Activated CD8-positive, alpha-beta T cell treated with anti-CD3 and anti-CD28 coated beads, Interleukin-2, amount 10 ng/mL, durations not matched to agents 7 days and 5 days (primary cell): Measurements from ENCODE around the gene APOBEC3G. TPM values are rescaled to one million over a fixed set of nuclear protein-coding genes. Genes with fewer than 3 reads are reported as not detected.
A peak's percentile ranks its signal among the peaks of the same experiment; 100 is the strongest.

Experiments
- ATAC-seq: fragments of 150-1000 bp; cut with Tn5 transposase; one replicate; pipeline ENCODE4 v1.10.0; 2021; ENCODE audit warnings: moderate library complexity
- CTCF ChIA-PET: fragments of 350-600 bp; sonication (Branson Sonifier 250); formaldehyde crosslinking; loops from one replicate; lab custom pipeline; 2021; ENCODE audit warnings: antibody characterized with exemption; lab: Charles Lee
- POLR2A ChIA-PET: fragments of 350-600 bp; sonication (Branson Sonifier 250); formaldehyde crosslinking; loops from one replicate; lab custom pipeline; 2021; ENCODE audit warnings: antibody characterized with exemption; lab: Charles Lee
- DNase-seq: peaks from one replicate; pipeline ENCODE4 v3.0.0-alpha.2; 2020
- H3K27ac Mint-ChIP-seq: one replicate; pipeline ENCODE4 v1.8.0; 2021; ENCODE audit warnings: mild to moderate bottlenecking, mixed read lengths
- H3K27me3 Mint-ChIP-seq: one replicate; pipeline ENCODE4 v1.8.0; 2021; ENCODE audit warnings: low read depth, mixed read lengths
- H3K36me3 Mint-ChIP-seq: one replicate; pipeline ENCODE4 v1.8.0; 2021; ENCODE audit warnings: low read depth, mixed read lengths
- H3K4me1 Mint-ChIP-seq: one replicate; pipeline ENCODE4 v1.8.0; 2021; ENCODE audit warnings: low read depth, mixed read lengths
- H3K4me3 Mint-ChIP-seq: one replicate; pipeline ENCODE4 v1.8.0; 2021; ENCODE audit warnings: mild to moderate bottlenecking, mixed read lengths
- H3K9me3 Mint-ChIP-seq: one replicate; pipeline ENCODE4 v1.8.0; 2022; ENCODE audit warnings: mixed read lengths; ENCODE audit not compliant: insufficient read depth
- total RNA-seq, 2 experiments: library from RNA; stranded (reverse); gene quantifications; one replicate each; pipeline ENCODE4 v1.2.3, GENCODE V29; 2021

APOBEC3G gene
- total RNA-seq, 2 experiments from 2014 or later, result 134 to 138 TPM

DNA sequence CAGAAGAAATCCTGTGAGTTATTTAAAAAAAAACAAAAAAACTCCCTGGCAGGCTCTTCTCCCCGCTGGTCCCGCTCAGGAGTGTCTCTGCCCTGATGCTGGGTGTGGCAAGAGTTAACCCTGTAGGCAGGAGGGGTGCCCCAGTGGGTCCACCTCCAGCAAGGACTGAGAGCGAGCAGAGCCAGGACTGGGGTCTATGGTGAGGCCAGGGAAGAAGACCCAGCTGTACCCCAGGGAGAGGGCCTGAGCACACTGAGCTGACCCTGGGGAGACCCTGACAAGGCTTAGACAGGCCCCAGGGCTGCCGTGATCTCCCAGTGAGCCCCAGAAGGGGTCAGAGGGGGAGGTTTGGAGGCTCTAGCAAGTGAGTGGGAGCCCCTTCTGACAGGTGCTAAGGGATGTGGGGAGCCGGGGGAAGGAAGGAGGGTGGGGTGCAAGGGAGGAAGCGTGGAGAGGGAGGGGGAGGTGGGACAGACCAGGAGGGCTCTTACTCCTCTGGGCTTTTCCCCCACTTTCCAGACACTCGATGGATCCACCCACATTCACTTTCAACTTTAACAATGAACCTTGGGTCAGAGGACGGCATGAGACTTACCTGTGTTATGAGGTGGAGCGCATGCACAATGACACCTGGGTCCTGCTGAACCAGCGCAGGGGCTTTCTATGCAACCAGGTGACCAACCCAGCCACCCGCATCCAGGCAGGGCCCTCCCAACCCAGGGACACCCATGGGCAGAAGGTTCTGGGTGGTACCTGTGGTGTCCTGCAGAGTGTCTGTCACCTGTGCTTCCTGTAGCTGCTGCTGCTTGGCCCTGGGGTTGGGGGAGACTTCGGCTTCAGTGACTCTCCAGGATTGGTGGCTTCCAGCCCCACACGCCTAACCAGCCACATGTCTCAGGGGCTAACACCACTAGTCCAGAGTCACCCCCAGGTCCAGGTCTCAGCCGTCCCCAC lies 6.4 kb downstream of the APOBEC3G start:
- ChIA-PET CTCF (no interaction called here), POLR2A (no interaction called here)
- H3K27ac Mint-ChIP-seq, result peak overlapping the region; percentile 84
- H3K9me3 Mint-ChIP-seq, result no peaks in the 10 kb centered on the region
- ATAC-seq (no peak), DNase-seq (no peak)
- no peak overlapping the region for H3K4me3 Mint-ChIP-seq
- peaks cover 84% of the 10 kb centered on the region for H3K4me1 Mint-ChIP-seq
- H3K36me3 Mint-ChIP-seq, result peaks cover 83% of the 10 kb centered on the region
- no peaks in the 10 kb centered on the region for H3K27me3 Mint-ChIP-seq

DNA sequence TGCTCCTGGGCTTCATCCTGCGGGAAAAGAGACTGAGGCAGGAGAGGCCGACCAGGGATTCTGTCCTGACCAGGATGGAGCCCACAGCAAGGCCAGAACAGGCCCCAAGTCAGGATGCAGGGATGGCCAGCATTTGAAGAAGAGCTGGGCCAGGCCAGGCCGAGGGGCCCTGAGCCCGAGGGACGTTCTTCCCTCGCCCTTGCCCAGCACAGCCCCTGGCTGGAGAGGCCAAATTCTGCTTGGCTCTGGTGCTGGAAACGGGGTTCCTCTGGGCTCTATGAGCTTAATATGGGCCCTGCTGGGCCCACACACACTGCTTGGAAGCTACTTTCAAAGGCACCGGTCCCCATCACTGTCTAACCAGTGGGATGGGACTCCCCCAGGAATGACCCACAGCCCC lies 7.6 kb downstream of the APOBEC3G start:
- Mint-ChIP-seq H3K27ac (peak overlapping the region; percentile 60), H3K36me3 (peaks cover 82% of the 10 kb centered on the region), H3K4me3 (no peak overlapping the region), H3K4me1 (peaks cover 92% of the 10 kb centered on the region), H3K9me3 (no peaks in the 10 kb centered on the region), H3K27me3 (no peaks in the 10 kb centered on the region)
- DNase-seq, result no peak
- ChIA-PET CTCF (no interaction called here), POLR2A (interaction anchor here (0.7 to 1.4 kb wide), 3 partner anchors 13 to 307 kb away, joined by 3 to 4 read pairs (median 3); partner anchors contain the start of gene APOBEC3H)
- ATAC-seq, result no peak

DNA sequence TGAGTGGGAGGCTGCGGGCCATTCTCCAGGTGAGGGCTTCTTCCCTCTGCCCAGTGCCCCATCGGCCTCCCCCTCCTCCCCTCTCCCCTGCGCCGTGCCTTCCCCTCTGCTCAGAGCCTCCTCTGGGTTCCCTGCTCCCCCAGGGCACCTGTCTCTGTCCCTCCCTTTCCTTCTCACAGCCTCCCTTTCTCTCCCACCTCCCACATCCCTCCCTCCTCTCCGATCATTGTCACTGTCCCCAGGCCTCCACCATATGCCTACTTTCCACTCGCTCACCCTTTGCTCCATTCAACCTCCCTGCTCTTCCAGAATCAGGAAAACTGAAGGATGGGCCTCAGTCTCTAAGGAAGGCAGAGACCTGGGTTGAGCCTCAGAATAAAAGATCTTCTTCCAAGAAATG lies 10.0 kb downstream of the APOBEC3G start:
- Mint-ChIP-seq H3K36me3 (peaks cover 76% of the 10 kb centered on the region), H3K4me3 (no peak overlapping the region), H3K4me1 (peaks cover 94% of the 10 kb centered on the region), H3K27ac (peak overlapping the region; percentile 94), H3K27me3 (no peaks in the 10 kb centered on the region), H3K9me3 (no peaks in the 10 kb centered on the region)
- CTCF ChIA-PET, result no interaction called here
- POLR2A ChIA-PET, result interaction anchor here (2.2 kb wide), 1 partner anchor 12 kb away, joined by 8 read pairs; no protein-coding TSS in a partner anchor
- ATAC-seq (no peak), DNase-seq (no peak)

DNA sequence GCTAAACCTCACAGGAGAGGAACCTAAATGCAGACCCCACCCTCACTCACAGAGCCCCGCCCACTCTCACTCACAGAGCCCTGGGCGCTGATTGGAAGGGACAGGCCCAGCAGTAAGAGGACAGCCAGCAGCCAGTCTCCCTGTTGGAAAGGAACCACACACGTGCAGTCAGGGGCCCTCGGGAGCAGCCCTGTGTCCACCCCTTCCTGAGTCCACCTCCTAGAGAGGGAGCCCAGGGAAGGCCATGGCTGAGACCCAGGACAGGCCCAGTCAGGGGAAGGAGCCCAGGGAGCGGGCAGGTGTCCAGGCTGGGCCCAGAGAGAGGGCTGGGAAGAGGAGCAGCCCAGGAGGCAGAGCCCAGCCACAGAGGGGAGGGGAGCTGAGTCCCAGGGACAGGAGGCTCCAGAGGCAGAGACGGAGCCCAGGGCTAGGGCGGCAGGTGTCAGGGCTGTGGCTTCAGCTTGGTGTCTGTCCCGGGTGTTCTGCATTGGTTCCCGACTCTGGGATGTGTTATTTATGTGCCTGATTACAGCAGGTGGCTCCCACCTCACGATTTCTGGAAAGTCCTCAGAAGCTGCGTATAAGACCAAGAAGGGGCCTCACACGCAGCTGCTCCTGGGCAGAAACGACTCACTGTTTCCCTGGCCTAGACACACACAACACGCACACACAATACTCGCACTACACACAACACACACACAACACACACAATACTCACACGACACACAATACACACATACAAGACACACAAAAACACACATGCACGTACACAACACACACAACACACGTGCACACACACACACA lies 11.0 kb downstream of the APOBEC3G start:
- Mint-ChIP-seq H3K36me3 (peaks cover 69% of the 10 kb centered on the region), H3K9me3 (no peaks in the 10 kb centered on the region), H3K27ac (peak overlapping the region; percentile 100), H3K4me1 (peaks cover 94% of the 10 kb centered on the region), H3K27me3 (no peaks in the 10 kb centered on the region), H3K4me3 (no peak overlapping the region)
- POLR2A ChIA-PET, result interaction anchor here (1.0 to 2.2 kb wide), 5 partner anchors 9 to 383 kb away, joined by 3 to 8 read pairs (median 3); partner anchors contain the start of genes APOBEC3H and GTPBP1
- ATAC-seq (no peak), DNase-seq (no peak)
- CTCF ChIA-PET, result interaction anchor here (1.1 to 2.5 kb wide), 4 partner anchors 8 to 441 kb away, joined by 3 to 6 read pairs (median 5); no protein-coding TSS in a partner anchor

DNA sequence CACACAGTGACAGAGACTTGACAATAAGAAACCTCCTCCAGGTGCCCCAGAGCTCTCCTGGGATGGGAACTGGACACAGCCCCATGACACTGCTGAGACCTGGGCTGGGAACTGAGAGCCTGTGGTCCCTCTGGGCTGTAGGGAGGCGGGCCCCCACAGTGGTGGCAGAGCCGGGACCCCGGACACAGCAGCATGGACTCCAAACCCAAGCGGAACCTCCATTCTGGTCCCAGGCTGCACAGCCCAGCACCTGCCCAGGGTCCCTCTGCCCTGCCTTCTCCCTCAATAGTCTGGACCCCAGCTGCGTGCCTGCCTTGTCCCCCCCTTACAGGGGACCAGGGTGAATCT lies 11.6 kb downstream of the APOBEC3G start:
- Mint-ChIP-seq H3K27me3 (no peaks in the 10 kb centered on the region), H3K9me3 (no peaks in the 10 kb centered on the region), H3K4me1 (peaks cover 93% of the 10 kb centered on the region), H3K4me3 (no peak overlapping the region), H3K36me3 (peaks cover 63% of the 10 kb centered on the region), H3K27ac (peak overlapping the region; percentile 100)
- DNase-seq, result no peak
- CTCF ChIA-PET, result interaction anchor here (1.1 to 2.5 kb wide), 5 partner anchors 9 to 440 kb away, joined by 3 to 7 read pairs (median 5); partner anchors contain the start of gene APOBEC3G
- ATAC-seq, result no peak
- POLR2A ChIA-PET, result interaction anchor here (1.0 to 2.2 kb wide), 5 partner anchors 8 to 383 kb away, joined by 3 to 8 read pairs (median 3); partner anchors contain the start of genes APOBEC3H and GTPBP1

DNA sequence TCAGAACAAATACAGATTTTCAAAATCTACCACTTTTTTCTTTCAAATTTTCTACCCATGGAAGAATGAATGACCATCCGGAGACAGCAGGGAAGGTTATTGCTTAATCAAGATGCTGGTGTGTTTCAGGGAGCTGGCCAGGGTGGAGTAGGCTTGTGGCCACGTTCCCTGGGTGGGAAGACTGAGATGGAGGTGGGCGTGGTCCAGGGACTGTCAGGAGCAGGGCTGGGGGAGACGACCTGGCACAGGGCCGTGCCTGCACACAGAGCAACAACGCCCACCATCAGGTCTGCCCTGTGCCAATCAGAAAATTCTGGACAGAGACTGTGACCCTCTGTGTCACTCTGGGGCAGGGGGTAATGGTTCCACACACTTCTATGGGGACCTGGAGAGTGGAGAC lies 12.9 kb downstream of the APOBEC3G start:
- no peak for ATAC-seq
- CTCF ChIA-PET, result interaction anchor here (1.4 to 2.5 kb wide), 4 partner anchors 12 to 220 kb away, joined by 3 to 7 read pairs (median 4); partner anchors contain the start of gene APOBEC3G

DNA sequence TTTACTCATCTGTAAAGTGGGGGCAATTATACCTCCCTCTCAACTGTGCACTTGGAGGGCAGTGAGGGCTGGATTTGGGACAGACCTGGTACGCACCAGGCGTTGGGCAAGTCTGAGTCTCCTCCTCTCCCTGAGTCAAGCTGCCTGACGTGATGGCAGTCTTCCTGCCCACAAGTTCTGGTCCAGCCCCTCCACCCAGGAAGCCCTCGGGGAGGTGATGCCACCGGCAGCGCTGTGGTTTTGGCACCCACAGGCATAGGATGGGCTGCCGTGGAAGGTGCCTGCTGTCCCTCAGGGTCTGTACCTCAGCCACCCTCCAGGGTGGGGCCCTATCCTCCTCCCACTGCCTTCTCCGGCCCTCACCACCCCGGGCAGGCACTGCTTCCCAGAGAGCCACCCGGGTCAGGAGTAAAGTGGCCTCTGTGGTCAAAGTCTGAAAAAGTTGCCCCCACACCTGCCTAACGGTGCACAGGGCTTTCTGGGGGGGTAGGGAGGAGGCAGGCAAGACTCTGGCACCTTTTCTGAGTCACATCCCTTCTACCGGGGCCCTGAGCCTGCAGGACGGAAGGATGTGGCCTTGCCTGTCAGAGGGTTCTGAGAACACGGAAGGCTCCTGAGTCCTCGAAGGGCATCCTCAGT lies 13.5 kb downstream of the APOBEC3G start:
- no peaks in the 10 kb centered on the region for H3K9me3 Mint-ChIP-seq
- ChIA-PET CTCF (interaction anchor here (0.6 to 1.9 kb wide), 6 partner anchors 10 to 106 kb away, joined by 3 to 7 read pairs (median 4); partner anchors contain the start of gene APOBEC3G), POLR2A (interaction anchor here (1.0 to 1.5 kb wide), 6 partner anchors 9 to 334 kb away, joined by 3 to 6 read pairs (median 4); no protein-coding TSS in a partner anchor)
- H3K36me3 Mint-ChIP-seq, result peaks cover 59% of the 10 kb centered on the region
- H3K27ac Mint-ChIP-seq, result peak overlapping the region; percentile 100
- peak; percentile 95 for DNase-seq
- peak; percentile 84 for ATAC-seq
- peaks cover 99% of the 10 kb centered on the region for H3K4me1 Mint-ChIP-seq
- peak overlapping the region; percentile 74 for H3K4me3 Mint-ChIP-seq
- H3K27me3 Mint-ChIP-seq, result no peaks in the 10 kb centered on the region

More for the DNA sequence above, 12.9 kb downstream of the APOBEC3G start:
- Mint-ChIP-seq H3K4me1 (peaks cover 98% of the 10 kb centered on the region), H3K36me3 (peaks cover 64% of the 10 kb centered on the region), H3K9me3 (no peaks in the 10 kb centered on the region), H3K27me3 (no peaks in the 10 kb centered on the region), H3K4me3 (peak overlapping the region; percentile 74), H3K27ac (peak overlapping the region; percentile 100)
- POLR2A ChIA-PET, result interaction anchor here (0.7 to 1.6 kb wide), 6 partner anchors 9 to 385 kb away, joined by 3 to 6 read pairs (median 4); partner anchors contain the start of gene GTPBP1
- no peak for DNase-seq

DNA sequence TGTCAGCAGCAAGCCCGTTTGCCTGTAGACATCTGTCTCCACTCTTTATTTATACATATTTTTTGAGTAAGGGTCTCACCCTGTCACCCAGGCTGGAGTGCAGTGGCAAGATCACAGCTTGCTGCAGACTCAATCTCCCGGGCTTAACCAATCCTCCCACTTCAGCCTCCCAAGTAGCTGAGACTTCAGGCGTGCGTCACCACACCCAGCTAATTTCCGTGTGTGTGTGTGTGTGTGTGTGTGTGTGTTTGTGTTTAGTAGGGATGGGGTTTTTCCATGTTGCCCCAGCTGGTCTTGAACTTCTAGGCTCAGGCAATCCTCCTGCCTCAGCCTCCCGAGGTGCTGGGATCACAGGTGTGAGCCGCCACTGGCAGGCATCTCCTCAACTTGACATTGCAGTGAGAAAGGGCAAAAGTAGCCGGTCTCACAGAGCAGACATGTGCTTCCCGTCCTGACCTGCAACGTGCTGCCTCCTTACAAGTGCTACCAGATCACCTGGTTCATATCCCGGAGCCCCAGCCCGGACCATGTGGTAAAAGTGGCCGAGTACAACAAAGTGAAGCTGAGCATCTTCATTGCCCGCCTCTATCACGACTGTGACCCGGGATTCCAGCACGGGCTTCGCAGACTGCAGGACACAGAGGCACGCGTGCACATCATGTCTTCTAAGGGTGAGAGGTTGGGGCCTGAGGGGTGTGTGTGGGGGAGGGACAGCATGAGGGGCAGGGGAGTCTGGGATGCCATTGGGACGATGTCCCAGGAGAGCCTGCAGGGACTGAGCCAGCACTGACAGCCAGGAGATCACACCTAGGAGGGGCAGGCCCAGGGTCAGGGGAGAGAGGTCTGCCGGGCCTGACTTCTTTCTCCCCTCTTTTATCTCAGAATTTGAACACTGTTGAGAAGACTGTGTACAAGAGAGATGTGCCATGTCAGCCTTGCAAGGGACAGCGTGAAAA lies 14.3 kb downstream of the APOBEC3G start:
- no peaks in the 10 kb centered on the region for H3K27me3 Mint-ChIP-seq
- ATAC-seq (no peak), DNase-seq (no peak)
- peaks cover 50% of the 10 kb centered on the region for H3K36me3 Mint-ChIP-seq
- ChIA-PET CTCF (interaction anchor here (0.6 to 1.7 kb wide), 3 partner anchors 9 to 107 kb away, joined by 3 to 4 read pairs (median 4); no protein-coding TSS in a partner anchor), POLR2A (interaction anchor here (1.0 to 1.3 kb wide), 4 partner anchors 8 to 335 kb away, joined by 3 to 6 read pairs (median 3); no protein-coding TSS in a partner anchor)
- H3K9me3 Mint-ChIP-seq, result no peaks in the 10 kb centered on the region
- peak overlapping the region; percentile 100 for H3K27ac Mint-ChIP-seq
- H3K4me1 Mint-ChIP-seq, result peaks cover 99% of the 10 kb centered on the region
- peak overlapping the region; percentile 74 for H3K4me3 Mint-ChIP-seq

DNA sequence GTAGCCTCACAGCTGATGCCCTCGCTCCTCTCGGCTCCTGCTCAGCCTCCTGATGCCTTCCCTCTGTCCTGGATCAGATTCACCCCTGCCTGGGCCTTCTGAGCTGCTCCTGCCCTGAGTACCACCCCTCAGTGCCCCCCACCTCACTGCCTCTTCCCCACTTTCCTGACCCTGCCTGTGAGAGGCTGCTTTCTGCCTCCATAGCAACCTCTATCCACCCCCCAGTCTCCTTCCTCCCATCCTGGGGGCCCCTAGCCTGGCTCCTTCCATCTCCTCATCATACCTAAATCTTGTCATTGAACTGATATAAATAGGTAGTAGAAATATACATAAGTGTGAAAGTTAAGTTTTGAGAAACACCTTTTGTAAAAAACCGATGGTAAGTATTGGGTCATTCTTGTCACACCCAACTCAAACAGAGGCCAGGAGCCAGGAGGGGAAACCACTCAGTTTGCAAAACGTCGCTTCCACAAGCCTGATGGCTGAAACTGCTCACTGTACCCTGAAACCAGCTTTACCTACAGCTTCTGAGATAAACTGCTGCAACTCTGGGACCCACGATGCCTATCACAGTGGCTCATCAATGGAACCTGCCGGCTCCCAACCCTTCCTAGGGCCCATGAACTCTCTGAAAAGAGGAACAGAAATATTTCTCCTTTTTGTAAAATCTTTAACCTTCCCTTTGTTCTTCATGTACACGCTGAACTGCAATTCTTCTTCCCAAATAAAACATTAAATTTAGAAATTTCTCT lies 15.2 kb downstream of the APOBEC3G start:
- ChIA-PET POLR2A (interaction anchor here (1.0 kb wide), 1 partner anchor 26 kb away, joined by 3 read pairs; no protein-coding TSS in a partner anchor), CTCF (interaction anchor here (0.6 to 1.7 kb wide), 2 partner anchors 89 to 107 kb away, joined by 3 to 4 read pairs; no protein-coding TSS in a partner anchor)
- DNase-seq (no peak), ATAC-seq (no peak)
- Mint-ChIP-seq H3K27ac (peak overlapping the region; percentile 100), H3K36me3 (peaks cover 45% of the 10 kb centered on the region), H3K4me1 (peaks cover 98% of the 10 kb centered on the region), H3K27me3 (no peaks in the 10 kb centered on the region), H3K9me3 (no peaks in the 10 kb centered on the region), H3K4me3 (peak overlapping the region; percentile 74)
